ENCODE results near the gene GRHPR. TPM values are rescaled to one million over a fixed set of nuclear protein-coding genes. Genes with fewer than 3 reads are reported as not detected.

The GRHPR gene
- total and polyA plus RNA-seq, 2 of the 8 experiments (the other 6 are each of a cell fraction or from before 2014, with no cell fraction given): 97.0 to 201 TPM

DNA sequence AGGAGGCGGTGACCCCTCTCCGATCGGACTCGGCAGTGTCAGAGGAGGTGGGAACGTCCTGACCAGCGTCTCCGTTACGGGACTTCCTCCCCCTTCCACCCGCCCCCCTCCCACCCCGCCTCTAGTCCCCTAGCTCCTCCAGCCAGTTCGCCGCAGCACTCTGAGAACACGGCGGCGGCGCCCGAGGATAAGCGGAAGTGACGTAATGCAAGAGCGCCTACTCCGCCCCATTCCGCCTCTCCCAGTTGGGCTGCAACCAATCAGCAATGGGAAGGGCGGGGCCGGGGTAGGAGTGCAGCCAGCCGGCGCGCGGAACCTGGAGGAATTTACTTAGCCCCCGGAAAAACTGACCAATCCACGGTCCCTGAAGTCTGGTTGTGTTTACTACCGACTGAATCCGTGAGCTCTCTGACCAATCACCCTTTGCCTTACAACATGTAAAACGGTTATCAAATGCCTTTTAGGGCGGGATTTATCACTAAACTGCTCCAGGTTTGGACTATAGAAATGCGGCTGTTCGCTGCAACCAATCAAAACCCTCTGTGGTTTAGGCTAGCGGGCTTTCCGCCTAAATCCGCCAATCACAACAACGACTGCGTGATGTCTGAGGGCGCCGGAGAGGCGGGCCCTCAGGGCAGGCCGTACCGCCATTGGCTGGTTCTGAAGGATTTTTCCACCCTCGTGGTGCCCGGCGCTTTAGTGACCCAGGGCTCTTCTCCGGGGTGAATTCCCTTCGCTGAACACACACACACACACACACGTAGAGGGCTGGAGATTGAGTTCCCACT, 42.9 kb downstream of the GRHPR start, which contains the start of gene ZBTB5 (continued):
- TF ChIP-seq KDM1A (IDR thresholded peaks at IDR 0.05; ENCODE audit: borderline replicate concordance, low read length) (no peak), KDM5A (IDR thresholded peaks at IDR 0.05; ENCODE audit: low read length) (0 out of 2 replicates have a peak, but pooled peaks have one; percentile 4), FOSL1 (IDR thresholded peaks at IDR 0.05; ENCODE audit: insufficient read depth, low read depth, low read length) (no peak), YY1 (IDR thresholded peaks at IDR 0.05; ENCODE audit: low read depth, low read length) (peak; percentile 30; the same call in 1 of the 2 replicates), E2F6 (IDR thresholded peaks at IDR 0.05) (peak; percentile 86), RNF2 (IDR thresholded peaks at IDR 0.05; ENCODE audit: borderline replicate concordance, low read depth, low read length, missing control alignments, poor library complexity, severe bottlenecking) (no peak), TCF12 (IDR thresholded peaks at IDR 0.05; ENCODE audit: low read depth, low read length) (no peak), GABPA (IDR thresholded peaks at IDR 0.05; ENCODE audit: borderline replicate concordance, insufficient read depth, low read length) (peak; percentile 73; the same call in 1 of the 2 replicates), CHD1 (IDR thresholded peaks at IDR 0.05; ENCODE audit: low read depth, low read length) (no peak), RBBP5 (IDR thresholded peaks at IDR 0.05; ENCODE audit: borderline replicate concordance, low read depth, low read length) (no peak), JUND (IDR thresholded peaks at IDR 0.05; ENCODE audit: low read length) (no peak)

Measured in H1 (cell line).